Hepatocyte (in vitro differentiated cells): Measurements from ENCODE around the gene NRXN2.

Experiments
- CTCF ChIP-seq: fragments of 200-600 bp; sonication (generic); IDR thresholded peaks from 2 replicates; pipeline ENCODE4 v1.5.1; 2016; ENCODE audit warnings: antibody characterized with exemption, mild to moderate bottlenecking; ENCODE audit not compliant: poor library complexity
- EZH2 ChIP-seq: fragments of 200-600 bp; sonication (generic); IDR thresholded peaks from 2 replicates; pipeline ENCODE4 v1.6.1; 2016; ENCODE audit warnings: antibody characterized with exemption, mild to moderate bottlenecking, borderline replicate concordance
- EZH2phosphoT487 ChIP-seq: fragments of 200-600 bp; sonication (generic); IDR thresholded peaks from one replicate; pipeline ENCODE4 v1.6.1; 2018; ENCODE audit warnings: antibody characterized with exemption, mild to moderate bottlenecking, low read depth, moderate library complexity; ENCODE audit not compliant: unreplicated experiment, severe bottlenecking

GRCh38 chr11:64731601-64732000, 8.6 kb upstream of the NRXN2 start:
- no peak for TF ChIP-seq CTCF
- TF ChIP-seq EZH2, result no peak
- TF ChIP-seq EZH2phosphoT487, result no peak
